Measurements from ENCODE around the gene IFITM5. TPM values are rescaled to one million over a fixed set of nuclear protein-coding genes. Genes with fewer than 3 reads are reported as not detected.
"Not testable (repeated sequence)": the region's sequence is repeated elsewhere in the genome, so short reads cannot be mapped to it uniquely, and the experiment has no call there.

The IFITM5 gene
- total RNA-seq, 1 donor from 2014 or later: not detected

DNA sequence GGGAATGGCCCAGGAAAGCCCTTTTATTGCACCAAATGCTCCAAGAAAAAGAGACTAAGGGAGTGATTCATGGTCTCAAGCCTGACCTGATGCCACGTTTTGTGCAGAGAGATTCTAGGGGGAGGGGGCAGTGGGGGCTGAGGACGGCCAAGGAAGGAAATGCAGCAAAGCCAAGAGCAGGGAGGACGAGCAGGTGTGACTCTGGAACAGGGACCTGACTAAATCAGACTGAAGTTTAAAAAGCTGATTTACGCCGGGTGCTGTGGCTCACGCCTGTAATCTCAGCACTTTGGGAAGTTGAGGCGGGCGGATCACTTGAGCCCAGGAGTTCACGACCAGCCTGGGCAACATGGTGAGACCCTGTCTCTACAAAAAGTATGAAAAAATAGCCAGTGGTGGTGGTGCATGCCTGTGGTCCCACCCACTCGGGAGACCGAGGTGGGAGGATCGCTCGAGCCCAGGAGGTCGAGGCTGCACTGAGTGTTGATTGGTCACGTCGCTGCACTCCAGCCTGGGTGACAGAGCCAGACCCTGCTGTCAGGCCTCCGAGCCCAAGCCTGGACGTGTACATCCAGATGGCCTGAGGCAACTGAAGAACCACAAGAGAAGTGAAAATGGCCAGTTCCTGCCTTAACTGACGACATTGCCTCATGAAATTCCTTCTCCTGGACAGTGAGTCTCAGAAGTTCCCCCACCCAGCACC is 32.2 kb upstream of the IFITM5 start:
- Mint-ChIP-seq H3K9me3 (ENCODE audit: unreplicated experiment) (peaks cover 3% of the 10 kb centered on the region), H3K4me1 (ENCODE audit: low read depth, unreplicated experiment) (peaks cover 5% of the 10 kb centered on the region), H3K27me3 (ENCODE audit: unreplicated experiment) (peaks cover 3% of the 10 kb centered on the region)

DNA sequence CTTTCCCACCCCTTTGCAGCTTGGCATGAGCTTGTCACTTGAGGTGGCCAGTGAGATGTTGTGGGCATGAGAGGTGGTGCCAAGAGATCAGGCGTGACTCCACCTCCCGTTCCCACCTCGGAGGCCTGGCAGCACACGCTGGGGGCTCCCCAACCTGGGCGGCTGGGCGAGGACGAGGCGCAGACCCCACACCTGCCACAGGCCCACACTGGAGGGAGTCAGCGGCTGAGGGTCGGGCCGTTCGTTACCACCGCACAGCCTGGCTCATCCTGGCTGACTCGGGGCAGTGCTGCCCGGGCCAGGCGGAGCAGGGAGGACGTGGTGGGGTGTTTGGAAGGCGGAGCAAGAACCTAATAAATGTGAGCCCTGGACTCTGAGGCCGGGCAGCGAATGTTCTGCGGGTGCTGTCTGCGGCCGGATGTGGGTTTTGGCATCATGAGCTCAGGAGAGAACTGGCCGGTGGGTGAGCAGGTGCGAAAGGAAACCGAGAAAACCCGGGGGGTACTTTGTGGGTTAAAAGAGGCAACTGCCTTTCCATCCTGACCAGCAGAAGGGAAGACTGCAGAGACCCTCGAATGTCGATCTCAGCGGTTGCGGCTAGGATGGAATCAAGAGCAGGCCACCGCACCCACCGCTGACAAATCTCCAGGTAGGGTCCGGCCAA is 31.5 kb upstream of the IFITM5 start:
- no peak for DNase-seq
- H3K4me3 Mint-ChIP-seq (ENCODE audit: unreplicated experiment): no peak overlapping the region
- no peak overlapping the region for H3K27ac Mint-ChIP-seq (ENCODE audit: unreplicated experiment)
- TF ChIP-seq, protein P1, sequence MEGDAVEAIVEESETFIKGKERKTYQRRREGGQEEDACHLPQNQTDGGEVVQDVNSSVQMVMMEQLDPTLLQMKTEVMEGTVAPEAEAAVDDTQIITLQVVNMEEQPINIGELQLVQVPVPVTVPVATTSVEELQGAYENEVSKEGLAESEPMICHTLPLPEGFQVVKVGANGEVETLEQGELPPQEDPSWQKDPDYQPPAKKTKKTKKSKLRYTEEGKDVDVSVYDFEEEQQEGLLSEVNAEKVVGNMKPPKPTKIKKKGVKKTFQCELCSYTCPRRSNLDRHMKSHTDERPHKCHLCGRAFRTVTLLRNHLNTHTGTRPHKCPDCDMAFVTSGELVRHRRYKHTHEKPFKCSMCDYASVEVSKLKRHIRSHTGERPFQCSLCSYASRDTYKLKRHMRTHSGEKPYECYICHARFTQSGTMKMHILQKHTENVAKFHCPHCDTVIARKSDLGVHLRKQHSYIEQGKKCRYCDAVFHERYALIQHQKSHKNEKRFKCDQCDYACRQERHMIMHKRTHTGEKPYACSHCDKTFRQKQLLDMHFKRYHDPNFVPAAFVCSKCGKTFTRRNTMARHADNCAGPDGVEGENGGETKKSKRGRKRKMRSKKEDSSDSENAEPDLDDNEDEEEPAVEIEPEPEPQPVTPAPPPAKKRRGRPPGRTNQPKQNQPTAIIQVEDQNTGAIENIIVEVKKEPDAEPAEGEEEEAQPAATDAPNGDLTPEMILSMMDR (IDR thresholded peaks at IDR 0.05; ENCODE audit: partially characterized antibody, unreplicated experiment): no peak
- peaks cover 5% of the 10 kb centered on the region for H3K4me1 Mint-ChIP-seq (ENCODE audit: low read depth, unreplicated experiment)
- peaks cover 3% of the 10 kb centered on the region for H3K9me3 Mint-ChIP-seq (ENCODE audit: unreplicated experiment)
- peaks cover 6% of the 10 kb centered on the region for H3K27me3 Mint-ChIP-seq (ENCODE audit: unreplicated experiment)
- no peaks in the 10 kb centered on the region for H3K36me3 Mint-ChIP-seq (ENCODE audit: unreplicated experiment)

More for the DNA sequence above, 32.2 kb upstream of the IFITM5 start:
- TF ChIP-seq, protein P1 (IDR thresholded peaks at IDR 0.05; ENCODE audit: partially characterized antibody, unreplicated experiment): no peak
- no peak overlapping the region for H3K4me3 Mint-ChIP-seq (ENCODE audit: unreplicated experiment)
- DNase-seq: no peak
- no peak overlapping the region for H3K27ac Mint-ChIP-seq (ENCODE audit: unreplicated experiment)
- H3K36me3 Mint-ChIP-seq (ENCODE audit: unreplicated experiment): no peaks in the 10 kb centered on the region

DNA sequence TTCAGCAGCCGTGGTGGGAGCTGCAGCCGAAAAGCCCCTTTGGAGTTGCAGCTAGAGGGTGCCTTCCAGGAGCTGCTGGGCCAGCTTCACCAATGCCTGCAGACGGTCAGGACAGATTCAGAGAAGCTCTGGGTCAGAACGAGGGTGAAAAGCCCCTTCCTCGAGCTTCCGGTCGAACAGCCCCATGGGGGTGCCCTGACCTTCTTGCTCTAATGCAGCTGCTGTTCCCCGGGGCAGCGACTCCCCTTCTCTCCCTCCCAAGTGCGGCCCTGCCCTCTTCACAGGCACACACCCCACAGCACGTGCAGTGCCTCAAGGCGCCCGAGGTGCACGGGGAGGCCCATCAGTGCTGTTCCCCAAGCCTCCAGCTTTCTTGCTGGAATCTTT is 31.0 kb upstream of the IFITM5 start:
- no peak overlapping the region for H3K4me3 Mint-ChIP-seq (ENCODE audit: unreplicated experiment)
- peaks cover 5% of the 10 kb centered on the region for H3K4me1 Mint-ChIP-seq (ENCODE audit: low read depth, unreplicated experiment)
- TF ChIP-seq, protein P1 (IDR thresholded peaks at IDR 0.05; ENCODE audit: partially characterized antibody, unreplicated experiment): no peak
- H3K27ac Mint-ChIP-seq (ENCODE audit: unreplicated experiment): no peak overlapping the region
- no peaks in the 10 kb centered on the region for H3K36me3 Mint-ChIP-seq (ENCODE audit: unreplicated experiment)
- peaks cover 6% of the 10 kb centered on the region for H3K27me3 Mint-ChIP-seq (ENCODE audit: unreplicated experiment)
- peaks cover 3% of the 10 kb centered on the region for H3K9me3 Mint-ChIP-seq (ENCODE audit: unreplicated experiment)
- DNase-seq: no peak

DNA sequence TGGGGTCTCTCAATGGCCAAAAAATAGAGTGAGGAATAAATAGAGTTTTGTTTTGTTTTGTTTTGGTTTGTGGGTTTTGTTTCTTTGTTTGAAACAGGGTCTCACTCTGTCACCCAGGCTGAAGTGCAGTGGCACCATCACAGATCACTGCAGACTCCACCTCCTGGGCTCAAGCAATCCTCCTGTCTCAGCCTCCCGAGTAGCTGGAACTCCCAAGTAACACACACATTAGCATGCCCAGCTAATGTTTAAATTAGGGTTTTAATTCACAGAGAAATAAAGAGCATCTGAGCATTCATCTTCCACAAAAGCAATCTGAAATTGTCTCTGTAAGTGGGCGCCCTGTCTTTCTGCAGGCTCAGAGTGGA is 30.5 kb upstream of the IFITM5 start:
- TF ChIP-seq, protein P1 (IDR thresholded peaks at IDR 0.05; ENCODE audit: partially characterized antibody, unreplicated experiment): no peak
- peaks cover 7% of the 10 kb centered on the region for H3K4me1 Mint-ChIP-seq (ENCODE audit: low read depth, unreplicated experiment)
- no peak for DNase-seq
- peaks cover 6% of the 10 kb centered on the region for H3K27me3 Mint-ChIP-seq (ENCODE audit: unreplicated experiment)
- no peak overlapping the region for H3K4me3 Mint-ChIP-seq (ENCODE audit: unreplicated experiment)
- no peaks in the 10 kb centered on the region for H3K36me3 Mint-ChIP-seq (ENCODE audit: unreplicated experiment)
- H3K27ac Mint-ChIP-seq (ENCODE audit: unreplicated experiment): no peak overlapping the region
- H3K9me3 Mint-ChIP-seq (ENCODE audit: unreplicated experiment): peaks cover 3% of the 10 kb centered on the region

DNA sequence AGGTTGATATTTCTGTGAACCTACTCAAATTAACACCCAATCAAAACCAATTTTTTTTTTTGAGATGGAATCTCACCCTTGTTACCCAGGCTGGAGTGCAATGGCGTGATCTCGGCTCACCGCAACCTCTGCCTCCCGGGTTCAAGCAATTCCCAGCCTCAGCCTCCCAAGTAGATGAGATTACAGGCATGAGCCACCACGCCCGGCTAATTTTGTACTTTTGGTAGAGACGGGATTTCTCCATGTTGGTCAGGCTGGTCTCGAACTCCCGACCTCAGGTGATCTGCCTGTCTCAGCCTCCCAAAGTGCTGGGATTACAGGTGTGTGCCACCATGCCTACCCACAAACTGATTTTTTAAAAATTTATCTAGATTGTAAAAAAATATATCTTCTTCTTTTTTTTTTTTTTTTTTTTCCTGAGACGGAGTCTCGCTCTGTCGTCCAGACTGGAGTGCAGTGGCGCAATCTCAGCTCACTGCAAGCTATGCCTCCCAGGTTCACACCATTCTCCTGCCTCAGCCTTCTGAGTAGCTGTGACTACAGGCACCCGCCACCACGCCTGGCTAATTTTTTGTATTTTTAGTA is 29.3 kb upstream of the IFITM5 start:
- not testable (repeated sequence) for H3K9me3 Mint-ChIP-seq (ENCODE audit: unreplicated experiment); H3K36me3 Mint-ChIP-seq (ENCODE audit: unreplicated experiment); H3K4me1 Mint-ChIP-seq (ENCODE audit: low read depth, unreplicated experiment); H3K27ac Mint-ChIP-seq (ENCODE audit: unreplicated experiment); H3K27me3 Mint-ChIP-seq (ENCODE audit: unreplicated experiment); DNase-seq; H3K4me3 Mint-ChIP-seq (ENCODE audit: unreplicated experiment)
